Esophagus squamous epithelium (tissue), 5 donors: ENCODE data around the gene ATM. TPM values are rescaled to one million over a fixed set of nuclear protein-coding genes. Genes with fewer than 3 reads are reported as not detected.
A peak's percentile ranks its signal among the peaks of the same experiment; 100 is the strongest.

Experiments
- DNase-seq: peaks from one replicate; lab custom pipeline; 2025; lab: John Stamatoyannopoulos, UW
- H3K27ac ChIP-seq, 4 donors: fragments of 200-600 bp; sonication (generic); one replicate each; pipeline ENCODE4 v1.5.1; 2016 to 2019; ENCODE audit warnings: mild to moderate bottlenecking in 1 of 4
- H3K27me3 ChIP-seq, 4 donors: fragments of 200-600 bp; sonication (generic); 1 replicate in 3 of 4; 2 replicates in 1 of 4; pipeline versions ENCODE4 v1.5.1 to v1.6.0; 2017 to 2021; ENCODE audit warnings: antibody characterized with exemption in 1 of 4
- H3K36me3 ChIP-seq, 3 donors: fragments of 200-600 bp; sonication (generic); one replicate each; pipeline ENCODE4 v1.5.1; 2016 to 2019
- H3K4me1 ChIP-seq, 3 donors: fragments of 200-600 bp; sonication (generic); one replicate each; pipeline ENCODE4 v1.5.1; 2017 to 2019
- H3K4me3 ChIP-seq, 4 donors: fragments of 200-600 bp; sonication (generic); 1 replicate in 3 of 4; 2 replicates in 1 of 4; pipeline ENCODE4 v1.5.1; 2016 to 2019; ENCODE audit warnings: mild to moderate bottlenecking in 2 of 4, moderate library complexity in 1 of 4
- H3K9me3 ChIP-seq, 3 donors: fragments of 200-600 bp; sonication (generic); one replicate each; pipeline ENCODE4 v1.5.1; 2016 to 2019
- CTCF ChIP-seq, 6 experiments: fragments of 450-650 bp in 4 of 6; fragments of 200-600 bp in 2 of 6; sonication (generic) in 2 of 6; IDR thresholded peaks; one replicate each; pipeline ENCODE4 v1.5.1; 2016 to 2019; ENCODE audit warnings: antibody characterized with exemption in 6 of 6, mild to moderate bottlenecking in 4 of 6, moderate library complexity in 4 of 6
- POLR2A ChIP-seq, 4 donors: fragments of 450-650 bp; IDR thresholded peaks; one replicate each; pipeline ENCODE4 v1.6.1; 2017; ENCODE audit warnings: antibody characterized with exemption in 4 of 4, mild to moderate bottlenecking in 4 of 4, moderate library complexity in 3 of 4
- WGBS, 2 donors: methylation state at CpG; one replicate each; pipeline ENCODE4 v1.1.5; 2018; 5-methylcytosine and 5-hydroxymethylcytosine counted together
- intact Hi-C: fragments of 100-400 bp; cut with DNase I; formaldehyde crosslinking; loops from one replicate; pipeline ENCODE4 v1.15.0; 2022
- total RNA-seq, 4 donors: library from RNA; depleted of rRNA; stranded (reverse); fragments of >200 nt; gene quantifications; one replicate each; pipeline ENCODE4 v1.1.0, GENCODE V29; 2016
- donor health status: DM: yes; HTN: yes; CAD: no.

ATM gene
- total RNA-seq, 4 donors from 2014 or later: 13.9 to 52.6 (median 21.7) TPM

GRCh38 chr11:108324587-108324986 lies 101.7 kb downstream of the ATM start:
- H3K4me1 ChIP-seq: no peaks in the 10 kb centered on the region
- H3K4me3 ChIP-seq: no peak overlapping the region
- intact Hi-C loops: no loop called here
- DNase-seq: no peak
- H3K27ac ChIP-seq: no peak overlapping the region
- TF ChIP-seq POLR2A (IDR thresholded peaks at IDR 0.05) (no peak), CTCF (IDR thresholded peaks at IDR 0.05) (no peak)
- H3K9me3 ChIP-seq: no peaks in the 10 kb centered on the region
- peaks cover 0 to 86% (median 6%) of the 10 kb centered on the region in 3 donors for H3K36me3 ChIP-seq
- H3K27me3 ChIP-seq: no peaks in the 10 kb centered on the region

- intact Hi-C loops: no loop called here
- H3K27ac ChIP-seq: no peak overlapping the region
- no peak for DNase-seq
- TF ChIP-seq CTCF (IDR thresholded peaks at IDR 0.05) (no peak), POLR2A (IDR thresholded peaks at IDR 0.05) (no peak)
- no peaks in the 10 kb centered on the region for H3K4me1 ChIP-seq
- peaks cover 4 to 97% (median 8%) of the 10 kb centered on the region in 3 donors for H3K36me3 ChIP-seq
- H3K27me3 ChIP-seq: no peaks in the 10 kb centered on the region
- H3K4me3 ChIP-seq: no peak overlapping the region
- H3K9me3 ChIP-seq: no peaks in the 10 kb centered on the region
- 82 to 93% methylated on average over 2 of the region's 2 CpGs for WGBS, 2 donors
These were observed 110.6 kb downstream of the ATM start for GRCh38 chr11:108333403-108333899.

GRCh38 chr11:108338750-108339149 lies 115.9 kb downstream of the ATM start:
- H3K36me3 ChIP-seq: peaks cover 0 to 45% (median 8%) of the 10 kb centered on the region in 3 donors
- intact Hi-C loops: no loop called here
- no peak overlapping the region for H3K27ac ChIP-seq
- H3K9me3 ChIP-seq: no peaks in the 10 kb centered on the region
- no peak for TF ChIP-seq POLR2A (IDR thresholded peaks at IDR 0.05)
- TF ChIP-seq CTCF (IDR thresholded peaks at IDR 0.05): no peak
- no peak overlapping the region for H3K4me3 ChIP-seq
- H3K4me1 ChIP-seq: peaks cover 0 to 14% (median 0%) of the 10 kb centered on the region in 3 donors
- WGBS, 2 donors: 74 to 97% methylated on average over 2 of the region's 2 CpGs
- no peaks in the 10 kb centered on the region for H3K27me3 ChIP-seq
- no peak for DNase-seq

GRCh38 chr11:108340973-108341372 lies 118.1 kb downstream of the ATM start:
- no peak for DNase-seq
- Histone ChIP-seq H3K27ac (peak overlapping the region in 1 of 4 donors; percentile 34), H3K36me3 (peaks cover 0 to 30% (median 1%) of the 10 kb centered on the region in 3 donors), H3K27me3 (no peaks in the 10 kb centered on the region), H3K9me3 (no peaks in the 10 kb centered on the region), H3K4me3 (no peak overlapping the region), H3K4me1 (peaks cover 0 to 20% (median 0%) of the 10 kb centered on the region in 3 donors)
- intact Hi-C loops: no loop called here
- WGBS, 2 donors: 46 to 60% methylated on average over 1 of the region's 1 CpG
- no peak for TF ChIP-seq CTCF (IDR thresholded peaks at IDR 0.05)
- TF ChIP-seq POLR2A (IDR thresholded peaks at IDR 0.05): no peak

GRCh38 chr11:108341654-108342053 lies 118.8 kb downstream of the ATM start:
- WGBS, 2 donors: 66 to 74% methylated on average over 4 of the region's 4 CpGs
- TF ChIP-seq CTCF (IDR thresholded peaks at IDR 0.05) (no peak), POLR2A (IDR thresholded peaks at IDR 0.05) (no peak)
- Histone ChIP-seq H3K27ac (peak overlapping the region in 1 of 4 donors; percentile 34), H3K9me3 (no peaks in the 10 kb centered on the region), H3K36me3 (peaks cover 0 to 27% (median 0%) of the 10 kb centered on the region in 3 donors), H3K4me3 (no peak overlapping the region), H3K27me3 (no peaks in the 10 kb centered on the region), H3K4me1 (peaks cover 0 to 20% (median 0%) of the 10 kb centered on the region in 3 donors)
- DNase-seq: no peak
- intact Hi-C loops: no loop called here
